ENCODE data around the gene ATP1B1. TPM values are rescaled to one million over a fixed set of nuclear protein-coding genes. Genes with fewer than 3 reads are reported as not detected.

Gene ATP1B1
- polyA plus RNA-seq, 1 donor (not counting 4 experiments of a cell fraction or from before 2014, with no cell fraction given), result 30.0 TPM

DNA sequence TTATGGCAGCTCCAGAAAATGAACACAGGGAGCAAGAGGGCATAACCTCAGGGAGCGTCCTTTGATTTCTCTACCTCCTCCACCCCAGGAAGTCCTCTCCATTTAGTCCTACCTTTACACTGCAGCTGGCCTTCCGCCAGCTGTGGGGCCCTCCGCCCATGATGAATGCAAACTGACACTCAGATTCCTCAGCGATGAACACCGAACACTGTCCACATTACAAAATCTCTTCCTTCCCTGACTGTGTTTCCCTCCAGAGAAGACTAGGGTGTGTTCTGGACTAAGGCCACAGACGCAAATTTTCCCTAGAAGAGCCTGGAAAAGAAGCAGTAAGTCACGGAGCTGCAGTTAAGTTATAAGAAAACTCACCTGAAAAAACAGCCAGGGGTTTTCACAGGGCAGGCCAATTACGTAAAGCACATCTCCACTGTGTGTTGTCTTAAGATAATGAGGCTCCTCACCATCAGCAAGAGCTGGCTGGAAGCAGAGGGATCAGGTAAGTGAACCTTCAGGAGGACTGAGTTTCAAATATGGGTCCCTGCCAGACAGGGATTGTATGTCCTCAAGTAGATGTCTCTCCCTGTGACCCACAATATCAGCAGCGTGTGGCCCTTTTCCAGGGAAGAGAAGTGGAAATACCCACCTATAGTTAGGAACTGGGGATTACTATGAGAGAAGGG is 46.3 kb upstream of the ATP1B1 start:
- Histone ChIP-seq H3K36me3 (ENCODE audit: control insufficient read depth in 2 of 2, extremely low read depth in 1 of 2, insufficient read depth in 2 of 2, low read length in 2 of 2) (no peaks in the 10 kb centered on the region), H3K9me1 (ENCODE audit: control insufficient read depth, extremely low read depth, insufficient read depth, low read length) (no peaks in the 10 kb centered on the region), H3K27ac (ENCODE audit: control insufficient read depth, insufficient read depth, low read length) (no peak overlapping the region), H4K20me1 (ENCODE audit: control insufficient read depth, extremely low read depth, insufficient read depth, low read length) (no peaks in the 10 kb centered on the region), H3K9ac (ENCODE audit: control insufficient read depth, extremely low read depth, insufficient read depth, low read length) (no peak overlapping the region), H3K27me3 (ENCODE audit: control insufficient read depth, extremely low read depth, insufficient read depth, low read length) (no peaks in the 10 kb centered on the region), H3K4me3 (ENCODE audit: control insufficient read depth in 2 of 3, extremely low read depth in 1 of 3, insufficient read depth in 2 of 3, low read depth in 1 of 3, low read length in 3 of 3) (peak overlapping the region in 1 of 3 experiments; percentile 28), H3K9me3 (ENCODE audit: control insufficient read depth, low read depth, low read length) (no peaks in the 10 kb centered on the region), H3K4me2 (ENCODE audit: control insufficient read depth, extremely low read depth, insufficient read depth, low read depth, low read length) (peak overlapping the region; percentile 50), H2AFZ (ENCODE audit: control insufficient read depth, low read length) (peak overlapping the region; percentile 63), H3K4me1 (ENCODE audit: control insufficient read depth, extremely low read depth, insufficient read depth, low read length) (peaks cover 11% of the 10 kb centered on the region), H3K79me2 (ENCODE audit: control insufficient read depth, insufficient read depth, low read length) (no peaks in the 10 kb centered on the region)
- FAIRE-seq (peak; percentile 92), DNase-seq (ENCODE audit: low read depth, low spot score) (peak; percentile 35)
- no peak for TF ChIP-seq EZH2 (IDR thresholded peaks at IDR 0.05; ENCODE audit: low read length)
- TF ChIP-seq, protein P1, sequence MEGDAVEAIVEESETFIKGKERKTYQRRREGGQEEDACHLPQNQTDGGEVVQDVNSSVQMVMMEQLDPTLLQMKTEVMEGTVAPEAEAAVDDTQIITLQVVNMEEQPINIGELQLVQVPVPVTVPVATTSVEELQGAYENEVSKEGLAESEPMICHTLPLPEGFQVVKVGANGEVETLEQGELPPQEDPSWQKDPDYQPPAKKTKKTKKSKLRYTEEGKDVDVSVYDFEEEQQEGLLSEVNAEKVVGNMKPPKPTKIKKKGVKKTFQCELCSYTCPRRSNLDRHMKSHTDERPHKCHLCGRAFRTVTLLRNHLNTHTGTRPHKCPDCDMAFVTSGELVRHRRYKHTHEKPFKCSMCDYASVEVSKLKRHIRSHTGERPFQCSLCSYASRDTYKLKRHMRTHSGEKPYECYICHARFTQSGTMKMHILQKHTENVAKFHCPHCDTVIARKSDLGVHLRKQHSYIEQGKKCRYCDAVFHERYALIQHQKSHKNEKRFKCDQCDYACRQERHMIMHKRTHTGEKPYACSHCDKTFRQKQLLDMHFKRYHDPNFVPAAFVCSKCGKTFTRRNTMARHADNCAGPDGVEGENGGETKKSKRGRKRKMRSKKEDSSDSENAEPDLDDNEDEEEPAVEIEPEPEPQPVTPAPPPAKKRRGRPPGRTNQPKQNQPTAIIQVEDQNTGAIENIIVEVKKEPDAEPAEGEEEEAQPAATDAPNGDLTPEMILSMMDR (optimal IDR thresholded peaks at IDR 0.05 in 1 of 3, IDR thresholded peaks at IDR 0.05 in 1 of 3, conservative IDR thresholded peaks at IDR 0.05 in 1 of 3; ENCODE audit: extremely low read depth in 1 of 3, insufficient read depth in 2 of 3, low read length in 3 of 3), result no peak
- dilution Hi-C loops (cut with MboI; ENCODE audit: extremely low pct_ligation_motif_present, low sequenced_read_pairs), result no loop called here

DNA sequence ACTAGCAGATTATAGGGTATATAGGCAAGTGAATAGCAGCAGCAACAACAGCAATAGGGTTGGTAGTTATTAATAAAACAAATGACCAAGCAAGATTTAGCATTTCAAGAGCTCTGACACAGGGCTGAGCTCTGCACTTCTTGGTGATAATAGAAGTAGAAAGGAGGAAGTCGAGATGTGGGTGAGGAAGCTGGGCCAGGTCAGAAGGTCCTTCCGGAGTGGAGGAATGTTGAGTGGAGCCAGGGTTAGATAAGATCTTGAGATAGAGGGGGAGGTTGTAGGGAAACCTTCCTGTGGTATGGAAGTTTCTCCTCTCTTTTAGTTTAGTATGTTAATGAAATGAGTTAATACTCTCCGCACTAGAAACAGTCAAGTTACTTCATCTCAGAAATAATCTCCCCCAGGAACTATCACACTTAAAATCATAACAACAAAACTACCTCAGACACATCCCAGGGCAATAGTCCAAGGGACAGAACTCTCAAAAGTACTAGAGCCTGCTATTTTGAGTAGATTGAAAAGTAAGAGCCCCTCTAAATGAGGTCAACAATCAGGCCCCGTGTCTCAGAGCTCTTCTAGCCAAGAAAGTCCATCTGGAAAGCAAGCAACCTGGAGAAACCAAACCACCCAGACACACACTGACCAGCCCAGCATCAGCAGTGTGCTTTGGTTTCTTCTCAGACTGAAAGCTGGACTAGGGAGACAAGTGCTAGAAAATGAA is 45.4 kb upstream of the ATP1B1 start:
- Histone ChIP-seq H2AFZ (ENCODE audit: control insufficient read depth, low read length) (no peak overlapping the region), H4K20me1 (ENCODE audit: control insufficient read depth, extremely low read depth, insufficient read depth, low read length) (no peaks in the 10 kb centered on the region), H3K79me2 (ENCODE audit: control insufficient read depth, insufficient read depth, low read length) (no peaks in the 10 kb centered on the region), H3K27ac (ENCODE audit: control insufficient read depth, insufficient read depth, low read length) (no peak overlapping the region), H3K36me3 (ENCODE audit: control insufficient read depth in 2 of 2, extremely low read depth in 1 of 2, insufficient read depth in 2 of 2, low read length in 2 of 2) (no peaks in the 10 kb centered on the region), H3K9me1 (ENCODE audit: control insufficient read depth, extremely low read depth, insufficient read depth, low read length) (no peaks in the 10 kb centered on the region), H3K27me3 (ENCODE audit: control insufficient read depth, extremely low read depth, insufficient read depth, low read length) (no peaks in the 10 kb centered on the region), H3K4me1 (ENCODE audit: control insufficient read depth, extremely low read depth, insufficient read depth, low read length) (peaks cover 11% of the 10 kb centered on the region), H3K4me3 (ENCODE audit: control insufficient read depth in 2 of 3, extremely low read depth in 1 of 3, insufficient read depth in 2 of 3, low read depth in 1 of 3, low read length in 3 of 3) (no peak overlapping the region), H3K9ac (ENCODE audit: control insufficient read depth, extremely low read depth, insufficient read depth, low read length) (no peak overlapping the region), H3K9me3 (ENCODE audit: control insufficient read depth, low read depth, low read length) (no peaks in the 10 kb centered on the region), H3K4me2 (ENCODE audit: control insufficient read depth, extremely low read depth, insufficient read depth, low read depth, low read length) (no peak overlapping the region)
- TF ChIP-seq EZH2 (IDR thresholded peaks at IDR 0.05; ENCODE audit: low read length), result no peak
- TF ChIP-seq, protein P1 (optimal IDR thresholded peaks at IDR 0.05 in 1 of 3, IDR thresholded peaks at IDR 0.05 in 1 of 3, conservative IDR thresholded peaks at IDR 0.05 in 1 of 3; ENCODE audit: extremely low read depth in 1 of 3, insufficient read depth in 2 of 3, low read length in 3 of 3), result no peak
- DNase-seq (ENCODE audit: low read depth, low spot score) (no peak), FAIRE-seq (no peak)
- dilution Hi-C loops (cut with MboI; ENCODE audit: extremely low pct_ligation_motif_present, low sequenced_read_pairs), result no loop called here
